Activated CD4-positive, alpha-beta T cell treated with anti-CD3 and anti-CD28 coated beads, Interleukin-2, amount 10 ng/mL, durations not matched to agents 7 days and 5 days (primary cell): ENCODE data around the gene LDHD. TPM values are rescaled to one million over a fixed set of nuclear protein-coding genes. Genes with fewer than 3 reads are reported as not detected.

Source experiments
- CTCF ChIA-PET: fragments of 350-600 bp; sonication (Branson Sonifier 250); formaldehyde crosslinking; loops from one replicate; lab custom pipeline; 2021; ENCODE audit warnings: antibody characterized with exemption; lab: Charles Lee
- POLR2A ChIA-PET: fragments of 350-600 bp; sonication (Branson Sonifier 250); formaldehyde crosslinking; loops from one replicate; lab custom pipeline; 2021; ENCODE audit warnings: antibody characterized with exemption; lab: Charles Lee
- DNase-seq: peaks from one replicate; pipeline ENCODE4 v3.0.0-alpha.2; 2020
- H3K27ac Mint-ChIP-seq: one replicate; pipeline ENCODE4 v1.8.0; 2021; ENCODE audit warnings: mild to moderate bottlenecking, moderate library complexity, mixed read lengths
- H3K27me3 Mint-ChIP-seq: one replicate; pipeline ENCODE4 v1.8.0; 2021; ENCODE audit warnings: mixed read lengths
- H3K36me3 Mint-ChIP-seq: one replicate; pipeline ENCODE4 v1.8.0; 2021; ENCODE audit warnings: low read depth, mixed read lengths
- H3K4me1 Mint-ChIP-seq: one replicate; pipeline ENCODE4 v1.8.0; 2021; ENCODE audit warnings: mixed read lengths
- H3K4me3 Mint-ChIP-seq: one replicate; pipeline ENCODE4 v1.8.0; 2021; ENCODE audit warnings: mild to moderate bottlenecking, moderate library complexity, mixed read lengths
- H3K9me3 Mint-ChIP-seq: one replicate; pipeline ENCODE4 v1.8.0; 2021; ENCODE audit warnings: mixed read lengths
- total RNA-seq, 2 experiments: library from RNA; stranded (reverse); gene quantifications; one replicate each; pipeline ENCODE4 v1.2.3, GENCODE V29; 2021

LDHD gene
- total RNA-seq, 2 experiments from 2014 or later = 0.20 TPM; not detected in 1

- no peak for DNase-seq
- POLR2A ChIA-PET = no interaction called here
- no peak overlapping the region for H3K4me3 Mint-ChIP-seq
- H3K9me3 Mint-ChIP-seq = peaks cover 5% of the 10 kb centered on the region
- peaks cover 9% of the 10 kb centered on the region for H3K36me3 Mint-ChIP-seq
- H3K27ac Mint-ChIP-seq = no peak overlapping the region
- CTCF ChIA-PET = interaction anchor here (0.7 to 2.3 kb wide), 3 partner anchors 9 to 134 kb away, joined by 4 to 10 read pairs (median 5); partner anchors contain the start of gene ZNRF1
- H3K27me3 Mint-ChIP-seq = no peaks in the 10 kb centered on the region
- H3K4me1 Mint-ChIP-seq = peaks cover 75% of the 10 kb centered on the region
Observed at GRCh38 chr16:75104836-75105235, 11.7 kb downstream of the LDHD start.

- POLR2A ChIA-PET = no interaction called here
- DNase-seq = no peak
- Mint-ChIP-seq H3K9me3 (peaks cover 5% of the 10 kb centered on the region), H3K4me3 (no peak overlapping the region), H3K4me1 (peaks cover 75% of the 10 kb centered on the region), H3K36me3 (peaks cover 9% of the 10 kb centered on the region), H3K27me3 (no peaks in the 10 kb centered on the region), H3K27ac (no peak overlapping the region)
- CTCF ChIA-PET = no interaction called here
Observed at GRCh38 chr16:75103994-75104393, 12.6 kb downstream of the LDHD start.

GRCh38 chr16:75102595-75102994, 14.0 kb downstream of the LDHD start:
- no peaks in the 10 kb centered on the region for H3K27me3 Mint-ChIP-seq
- H3K36me3 Mint-ChIP-seq = peaks cover 9% of the 10 kb centered on the region
- no peak overlapping the region for H3K4me3 Mint-ChIP-seq
- POLR2A ChIA-PET = no interaction called here
- CTCF ChIA-PET = interaction anchor here (0.6 to 3.3 kb wide), 2 partner anchors 9 to 229 kb away, joined by 3 to 22 read pairs; no protein-coding TSS in a partner anchor
- peak overlapping the region; percentile 37 for H3K27ac Mint-ChIP-seq
- peaks cover 5% of the 10 kb centered on the region for H3K9me3 Mint-ChIP-seq
- no peak for DNase-seq
- peaks cover 75% of the 10 kb centered on the region for H3K4me1 Mint-ChIP-seq

- no peak for DNase-seq
- POLR2A ChIA-PET = interaction anchor here (0.6 kb wide), 1 partner anchor 547 kb away, joined by 3 read pairs; no protein-coding TSS in a partner anchor
- Mint-ChIP-seq H3K27ac (no peak overlapping the region), H3K9me3 (peaks cover 5% of the 10 kb centered on the region), H3K4me1 (peaks cover 70% of the 10 kb centered on the region), H3K4me3 (no peak overlapping the region), H3K27me3 (no peaks in the 10 kb centered on the region), H3K36me3 (peaks cover 9% of the 10 kb centered on the region)
- CTCF ChIA-PET = interaction anchor here (0.8 to 3.3 kb wide), 3 partner anchors 10 to 102 kb away, joined by 3 to 22 read pairs (median 6); partner anchors contain the start of gene ZNRF1
Observed at GRCh38 chr16:75101635-75102034, 14.9 kb downstream of the LDHD start.

- H3K4me3 Mint-ChIP-seq = no peak overlapping the region
- H3K9me3 Mint-ChIP-seq = peaks cover 5% of the 10 kb centered on the region
- H3K4me1 Mint-ChIP-seq = peaks cover 62% of the 10 kb centered on the region
Observed at GRCh38 chr16:75100603-75100990, 16.0 kb downstream of the LDHD start.

GRCh38 chr16:75099738-75100602, 16.6 kb downstream of the LDHD start:
- Mint-ChIP-seq H3K9me3 (peaks cover 5% of the 10 kb centered on the region), H3K27ac (peak overlapping the region; percentile 90), H3K4me3 (peak overlapping the region; percentile 32), H3K27me3 (no peaks in the 10 kb centered on the region), H3K4me1 (peaks cover 56% of the 10 kb centered on the region), H3K36me3 (peaks cover 3% of the 10 kb centered on the region)
- DNase-seq = peak; percentile 57
- CTCF ChIA-PET = interaction anchor here (1.0 to 4.4 kb wide), 6 partner anchors 10 to 102 kb away, joined by 3 to 37 read pairs (median 7); partner anchors contain the start of gene ZNRF1
- POLR2A ChIA-PET = no interaction called here

More at GRCh38 chr16:75100603-75100990, 16.0 kb downstream of the LDHD start:
- POLR2A ChIA-PET = no interaction called here
- Mint-ChIP-seq H3K27ac (peak overlapping the region; percentile 90), H3K36me3 (peaks cover 3% of the 10 kb centered on the region), H3K27me3 (no peaks in the 10 kb centered on the region)
- CTCF ChIA-PET = interaction anchor here (0.6 to 3.3 kb wide), 5 partner anchors 11 to 427 kb away, joined by 3 to 22 read pairs (median 3); partner anchors contain the start of gene ZNRF1
- no peak for DNase-seq

- H3K4me3 Mint-ChIP-seq = peak overlapping the region; percentile 32
- H3K9me3 Mint-ChIP-seq = peaks cover 3% of the 10 kb centered on the region
- H3K36me3 Mint-ChIP-seq = no peaks in the 10 kb centered on the region
- peak overlapping the region; percentile 90 for H3K27ac Mint-ChIP-seq
- H3K4me1 Mint-ChIP-seq = peaks cover 51% of the 10 kb centered on the region
- no peak for DNase-seq
- no peaks in the 10 kb centered on the region for H3K27me3 Mint-ChIP-seq
- POLR2A ChIA-PET = no interaction called here
- CTCF ChIA-PET = interaction anchor here (1.0 to 4.4 kb wide), 7 partner anchors 11 to 101 kb away, joined by 3 to 37 read pairs (median 5); partner anchors contain the start of gene ZNRF1
Observed at GRCh38 chr16:75099075-75099667, 17.4 kb downstream of the LDHD start.

- no peaks in the 10 kb centered on the region for H3K9me3 Mint-ChIP-seq
- H3K4me3 Mint-ChIP-seq = no peak overlapping the region
- H3K27ac Mint-ChIP-seq = peak overlapping the region; percentile 90
- POLR2A ChIA-PET = no interaction called here
- no peaks in the 10 kb centered on the region for H3K36me3 Mint-ChIP-seq
- H3K27me3 Mint-ChIP-seq = no peaks in the 10 kb centered on the region
- CTCF ChIA-PET = interaction anchor here (1.0 to 4.4 kb wide), 9 partner anchors 11 to 100 kb away, joined by 3 to 37 read pairs (median 5); partner anchors contain the start of gene ZNRF1
- DNase-seq = peak; percentile 54
- peaks cover 51% of the 10 kb centered on the region for H3K4me1 Mint-ChIP-seq
Observed at GRCh38 chr16:75097941-75098901, 18.4 kb downstream of the LDHD start.

- H3K27ac Mint-ChIP-seq = peak overlapping the region; percentile 25
- ChIA-PET POLR2A (no interaction called here), CTCF (interaction anchor here (0.5 to 4.4 kb wide), 7 partner anchors 10 to 97 kb away, joined by 3 to 37 read pairs (median 5); no protein-coding TSS in a partner anchor)
- DNase-seq = no peak
- no peaks in the 10 kb centered on the region for H3K36me3 Mint-ChIP-seq
- H3K27me3 Mint-ChIP-seq = no peaks in the 10 kb centered on the region
- no peaks in the 10 kb centered on the region for H3K9me3 Mint-ChIP-seq
- H3K4me3 Mint-ChIP-seq = no peak overlapping the region
- H3K4me1 Mint-ChIP-seq = peaks cover 42% of the 10 kb centered on the region
Observed at GRCh38 chr16:75097191-75097761, 19.3 kb downstream of the LDHD start.

GRCh38 chr16:75096656-75097055, 19.9 kb downstream of the LDHD start:
- DNase-seq = no peak
- H3K27me3 Mint-ChIP-seq = no peaks in the 10 kb centered on the region
- peaks cover 41% of the 10 kb centered on the region for H3K4me1 Mint-ChIP-seq
- H3K27ac Mint-ChIP-seq = peak overlapping the region; percentile 52
- no peaks in the 10 kb centered on the region for H3K9me3 Mint-ChIP-seq
- no peaks in the 10 kb centered on the region for H3K36me3 Mint-ChIP-seq
- ChIA-PET CTCF (interaction anchor here (0.5 to 4.4 kb wide), 5 partner anchors 8 to 89 kb away, joined by 4 to 37 read pairs (median 5); no protein-coding TSS in a partner anchor), POLR2A (no interaction called here)
- H3K4me3 Mint-ChIP-seq = no peak overlapping the region

- Mint-ChIP-seq H3K9me3 (no peaks in the 10 kb centered on the region), H3K4me1 (peaks cover 33% of the 10 kb centered on the region), H3K27me3 (no peaks in the 10 kb centered on the region), H3K27ac (no peak overlapping the region), H3K4me3 (no peak overlapping the region), H3K36me3 (no peaks in the 10 kb centered on the region)
- ChIA-PET POLR2A (no interaction called here), CTCF (interaction anchor here (0.8 to 1.8 kb wide), 3 partner anchors 10 to 16 kb away, joined by 3 to 4 read pairs (median 4); no protein-coding TSS in a partner anchor)
- no peak for DNase-seq
Observed at GRCh38 chr16:75095204-75095621, 21.4 kb downstream of the LDHD start.
